ENCODE measurements around the gene KIAA0232. TPM values are rescaled to one million over a fixed set of nuclear protein-coding genes. Genes with fewer than 3 reads are reported as not detected.

KIAA0232 gene
- total RNA-seq, 1 experiment from 2014 or later: 28.5 TPM

DNA sequence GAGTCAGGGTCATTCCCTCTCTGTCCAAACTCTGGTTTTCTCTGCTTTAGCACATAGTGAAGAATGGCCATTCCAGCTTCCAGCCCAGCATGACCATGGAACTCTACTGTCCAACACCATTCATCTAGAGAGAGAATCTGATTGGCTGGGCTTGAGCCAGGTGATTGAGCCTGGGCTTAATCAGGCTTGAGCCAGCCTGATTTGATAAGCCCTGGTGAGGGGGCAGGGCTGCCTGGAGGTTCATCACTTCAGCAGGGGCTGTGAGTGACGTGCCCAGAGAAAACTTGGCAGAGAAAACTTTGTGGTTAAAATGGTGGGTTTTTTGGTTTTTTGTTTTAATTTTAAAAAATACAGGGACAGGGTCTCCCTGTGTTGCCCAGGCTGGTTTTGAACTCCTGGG lies 62.5 kb downstream of the KIAA0232 start:
- WGBS (ENCODE audit: extremely low coverage, insufficient read length, low lambda C conversion rate): no CpG with 5 or more reads among the region's 1 CpG
- no peaks in the 10 kb centered on the region for H3K9me3 ChIP-seq (ENCODE audit: control insufficient read depth, low read depth, low read length)
- no peak overlapping the region for H3K4ac ChIP-seq (ENCODE audit: low read depth, low read length)
- no peak overlapping the region for H2AFZ ChIP-seq (ENCODE audit: low read length)
- no peak overlapping the region for H2BK20ac ChIP-seq (ENCODE audit: low read depth, low read length, poor library complexity, severe bottlenecking)
- H3K4me1 ChIP-seq (ENCODE audit: insufficient read depth, low read length): peaks cover 11% of the 10 kb centered on the region
- no peaks in the 10 kb centered on the region for H4K20me1 ChIP-seq (ENCODE audit: control insufficient read depth, insufficient read depth, insufficient read length)
- no peak overlapping the region for H2AK5ac ChIP-seq (ENCODE audit: insufficient read length, low read length)
- no peak overlapping the region for H4K8ac ChIP-seq (replicated peaks; ENCODE audit: insufficient read length, low read depth, low read length)
- no peaks in the 10 kb centered on the region for H3K27me3 ChIP-seq (ENCODE audit: insufficient read depth, low read length)
- H3T11ph ChIP-seq (ENCODE audit: low read length): no peak overlapping the region
- H3K56ac ChIP-seq (ENCODE audit: insufficient read length, low read depth, low read length): no peak overlapping the region
- peak overlapping the region in 1 of 3 experiments; percentile 90; a peak in 2 of 7 replicates for H3K27ac Mint-ChIP-seq
- TF ChIP-seq CTCF (conservative IDR thresholded peaks at IDR 0.05): no peak
- no peaks in the 10 kb centered on the region for H3K79me1 ChIP-seq (ENCODE audit: insufficient read depth, low read depth, low read length, poor library complexity, severe bottlenecking)
- no peak overlapping the region for H4K5ac ChIP-seq (ENCODE audit: insufficient read length, low read depth, low read length)
- no peaks in the 10 kb centered on the region for H3K27me3 Mint-ChIP-seq (ENCODE audit: low read depth)
- H4K91ac ChIP-seq (ENCODE audit: insufficient read length, low read depth, low read length): no peak overlapping the region
- no peak overlapping the region for H3K4me2 ChIP-seq (ENCODE audit: insufficient read depth, insufficient read length, low read length)
- H3K36me3 Mint-ChIP-seq (ENCODE audit: insufficient read depth in 1 of 3, low read depth in 3 of 3): peaks cover 15 to 35% (median 33%) of the 10 kb centered on the region in 3 experiments
- no peak overlapping the region for H2BK15ac ChIP-seq (ENCODE audit: low read depth, low read length)
- peaks cover 2% of the 10 kb centered on the region; the same call in 1 of the 2 replicates for H3K79me2 ChIP-seq (ENCODE audit: insufficient read depth, low read length)
- no peaks in the 10 kb centered on the region for H3K23me2 ChIP-seq (ENCODE audit: insufficient read length, low read depth, low read length, poor library complexity, severe bottlenecking)
- H3K23ac ChIP-seq (ENCODE audit: insufficient read length, low read depth, low read length): no peak overlapping the region
- no peaks in the 10 kb centered on the region for H3K9me3 Mint-ChIP-seq
- H2BK120ac ChIP-seq (ENCODE audit: low read depth, low read length, poor library complexity, severe bottlenecking): no peak overlapping the region
- DNase-seq: no peak
- no peak overlapping the region for H3K9ac ChIP-seq (ENCODE audit: extremely low read depth, insufficient read length, low read length)
- no peak overlapping the region for H3K27ac ChIP-seq (ENCODE audit: insufficient read length, low read depth, low read length)
- H2BK5ac ChIP-seq (ENCODE audit: insufficient read length, low read length): no peak overlapping the region
- H3K4me3 Mint-ChIP-seq: no peak overlapping the region
- H3K4me1 Mint-ChIP-seq: peaks cover 51 to 59% of the 10 kb centered on the region in 2 experiments
- H3K18ac ChIP-seq (ENCODE audit: insufficient read length, low read depth, low read length): no peak overlapping the region
- no peak overlapping the region for H2BK12ac ChIP-seq (ENCODE audit: insufficient read length, low read depth, low read length)
- H3K14ac ChIP-seq (ENCODE audit: insufficient read depth, low read length): no peak overlapping the region

Measured in H9 (cell line).